GM23338 (cell line): ENCODE measurements around the gene RNF44. TPM values are rescaled to one million over a fixed set of nuclear protein-coding genes. Genes with fewer than 3 reads are reported as not detected.

ENCODE experiments used
- ATAC-seq: fragments of 200-7000 bp; cut with Tn5 transposase; 3 replicates; pipeline ENCODE4 v1.9.1; 2020
- DNase-seq: peaks from one replicate; pipeline ENCODE4 v3.0.0-alpha.2; 2015; ENCODE audit warnings: low spot score
- H2AFZ ChIP-seq: fragments of 200-600 bp; sonication (generic); 2 replicates; pipeline ENCODE4 v1.8.0; 2016; ENCODE audit warnings: antibody characterized with exemption, mild to moderate bottlenecking, moderate library complexity
- H3F3A ChIP-seq: fragments of 200-600 bp; sonication (generic); replicated peaks from 2 replicates; pipeline ENCODE4 v1.8.0; 2017; ENCODE audit warnings: antibody characterized with exemption, mixed run types, low read depth
- H3K27ac ChIP-seq: fragments of 200-600 bp; sonication (generic); 2 replicates; pipeline ENCODE4 v1.6.1; 2016; ENCODE audit warnings: low read depth
- H3K27me3 ChIP-seq: fragments of 200-600 bp; sonication (generic); 2 replicates; pipeline ENCODE4 v1.8.0; 2016; ENCODE audit warnings: mild to moderate bottlenecking, mixed run types, moderate library complexity; ENCODE audit not compliant: insufficient read depth
- H3K36me3 ChIP-seq: fragments of 200-600 bp; sonication (generic); 2 replicates; pipeline ENCODE4 v1.8.0; 2016; ENCODE audit warnings: mild to moderate bottlenecking; ENCODE audit not compliant: insufficient read depth
- H3K4me1 ChIP-seq: fragments of 200-600 bp; sonication (generic); 2 replicates; pipeline ENCODE4 v1.8.0; 2016; ENCODE audit warnings: mild to moderate bottlenecking, moderate library complexity; ENCODE audit not compliant: insufficient read depth
- H3K4me2 ChIP-seq: fragments of 200-600 bp; sonication (generic); 2 replicates; pipeline ENCODE4 v1.7.1; 2017; ENCODE audit warnings: mixed run types
- H3K4me3 ChIP-seq: fragments of 200-600 bp; sonication (generic); 2 replicates; pipeline ENCODE4 v1.6.1; 2016; ENCODE audit warnings: mixed run types
- H3K79me2 ChIP-seq: fragments of 200-600 bp; sonication (generic); replicated peaks from 2 replicates; pipeline ENCODE4 v1.8.0; 2017; ENCODE audit warnings: mild to moderate bottlenecking; ENCODE audit not compliant: insufficient read depth
- H3K9me2 ChIP-seq: fragments of 200-600 bp; sonication (generic); 2 replicates; pipeline ENCODE4 v1.8.0; 2017; ENCODE audit not compliant: insufficient read depth
- H4K20me1 ChIP-seq: fragments of 200-600 bp; sonication (generic); replicated peaks from 2 replicates; pipeline ENCODE4 v1.8.0; 2017; ENCODE audit warnings: mild to moderate bottlenecking; ENCODE audit not compliant: insufficient read depth
- H3K27ac Mint-ChIP-seq: 2 replicates; pipeline ENCODE4 v1.8.0; 2020; ENCODE audit warnings: inconsistent platforms, mild to moderate bottlenecking, moderate library complexity, mixed read lengths
- H3K27me3 Mint-ChIP-seq: 3 replicates; pipeline ENCODE4 v1.8.0; 2022; ENCODE audit warnings: low read depth, mild to moderate bottlenecking, moderate library complexity, mixed read lengths, inconsistent platforms; ENCODE audit not compliant: insufficient read depth, poor library complexity
- H3K36me3 Mint-ChIP-seq: 3 replicates; pipeline ENCODE4 v1.8.0; 2021; ENCODE audit warnings: low read depth, mild to moderate bottlenecking, inconsistent platforms, moderate library complexity, mixed read lengths
- H3K4me1 Mint-ChIP-seq: 3 replicates; pipeline ENCODE4 v1.8.0; 2020; ENCODE audit warnings: mild to moderate bottlenecking, inconsistent platforms, mixed read lengths
- H3K4me3 Mint-ChIP-seq: 3 replicates; pipeline ENCODE4 v1.8.0; 2021; ENCODE audit warnings: moderate library complexity, mild to moderate bottlenecking, inconsistent platforms, mixed read lengths
- H3K9me3 Mint-ChIP-seq: 3 replicates; pipeline ENCODE4 v1.8.0; 2020; ENCODE audit warnings: moderate library complexity, mild to moderate bottlenecking, inconsistent platforms, mixed read lengths
- ETS1 ChIP-seq: IDR thresholded peaks from 2 replicates; pipeline ENCODE4 v1.6.1; 2016; ENCODE audit warnings: antibody characterized with exemption
- EZH2 ChIP-seq: fragments of 200-600 bp; sonication (generic); IDR thresholded peaks from one replicate; pipeline ENCODE4 v1.8.0; 2017; ENCODE audit warnings: antibody characterized with exemption, mild to moderate bottlenecking, low read depth; ENCODE audit not compliant: unreplicated experiment
- EZH2phosphoT487 ChIP-seq: fragments of 200-600 bp; sonication (generic); IDR thresholded peaks from one replicate; pipeline ENCODE4 v1.8.1; 2018; ENCODE audit warnings: antibody characterized with exemption; ENCODE audit not compliant: unreplicated experiment
- NANOG ChIP-seq: IDR thresholded peaks from 2 replicates; pipeline ENCODE4 v1.6.1; 2016; ENCODE audit warnings: antibody characterized with exemption, borderline replicate concordance
- ZNF114 ChIP-seq: fragments of 250-450 bp; sonication (Bioruptor Pico); IDR thresholded peaks from 2 replicates; pipeline ENCODE4 v1.5.0; 2020; ENCODE audit warnings: mild to moderate bottlenecking, moderate library complexity
- ZNF462 ChIP-seq: fragments of 250-450 bp; sonication (Bioruptor Pico); IDR thresholded peaks from 2 replicates; pipeline ENCODE4 v1.5.0; 2020; ENCODE audit warnings: mild to moderate bottlenecking, moderate library complexity
- polyA plus RNA-seq: library from polyadenylated mRNA; unstranded; fragments of >200 nt; fragmentation: Nextera tagmentation; extraction: Ambion mirVana; gene quantifications from 2 replicates; pipeline ENCODE4 v1.2.1, GENCODE V29; 2016
- total RNA-seq: library from RNA; depleted of rRNA; stranded (reverse); fragments of >200 nt; shearing (Covaris generic); gene quantifications from 2 replicates; pipeline ENCODE4 v1.2.3, GENCODE V29; 2014
- TF ChIP-seq, protein P1 (sequence below), 2 experiments: fragments of 200-600 bp in 1 of 2; sonication (generic) in 1 of 2; conservative IDR thresholded peaks; 2 replicates each; pipeline versions ENCODE4 v1.5.1 to v1.6.1; 2016 to 2017; ENCODE audit warnings: antibody characterized with exemption in 2 of 2, low read depth in 2 of 2, mild to moderate bottlenecking in 2 of 2, moderate library complexity in 1 of 2

Gene RNF44
- total and polyA plus RNA-seq, 2 experiments from 2014 or later = 56.7 to 104 TPM

- TF ChIP-seq ETS1 (no peak), EZH2 (no peak), EZH2phosphoT487 (no peak), ZNF462 (CRISPR knock-in tag) (no peak)
Observed at GRCh38 chr5:176508603-176509002, 28.6 kb downstream of the RNF44 start (continued).

- Histone ChIP-seq H3K79me2 (no peaks in the 10 kb centered on the region), H3K4me3 (no peak overlapping the region), H3K27me3 (no peaks in the 10 kb centered on the region), H3K4me1 (no peaks in the 10 kb centered on the region), H2AFZ (no peak overlapping the region), H3K36me3 (peaks cover 11% of the 10 kb centered on the region), H3F3A (no peaks in the 10 kb centered on the region), H4K20me1 (0 out of 2 replicates have a peak, but pooled peaks cover 11% of the 10 kb centered on the region), H3K4me2 (no peak overlapping the region), H3K9me2 (no peaks in the 10 kb centered on the region), H3K27ac (no peak overlapping the region)
- peaks cover 4% of the 10 kb centered on the region for H3K27me3 Mint-ChIP-seq
- H3K27ac Mint-ChIP-seq = no peak overlapping the region
- H3K4me1 Mint-ChIP-seq = no peaks in the 10 kb centered on the region
- DNase-seq (no peak), ATAC-seq (no peak)
- peaks cover 51% of the 10 kb centered on the region for H3K36me3 Mint-ChIP-seq
- H3K9me3 Mint-ChIP-seq = no peaks in the 10 kb centered on the region
- no peak overlapping the region for H3K4me3 Mint-ChIP-seq
- TF ChIP-seq NANOG (no peak), ZNF114 (no peak), EZH2phosphoT487 (no peak)
- TF ChIP-seq, protein P1, sequence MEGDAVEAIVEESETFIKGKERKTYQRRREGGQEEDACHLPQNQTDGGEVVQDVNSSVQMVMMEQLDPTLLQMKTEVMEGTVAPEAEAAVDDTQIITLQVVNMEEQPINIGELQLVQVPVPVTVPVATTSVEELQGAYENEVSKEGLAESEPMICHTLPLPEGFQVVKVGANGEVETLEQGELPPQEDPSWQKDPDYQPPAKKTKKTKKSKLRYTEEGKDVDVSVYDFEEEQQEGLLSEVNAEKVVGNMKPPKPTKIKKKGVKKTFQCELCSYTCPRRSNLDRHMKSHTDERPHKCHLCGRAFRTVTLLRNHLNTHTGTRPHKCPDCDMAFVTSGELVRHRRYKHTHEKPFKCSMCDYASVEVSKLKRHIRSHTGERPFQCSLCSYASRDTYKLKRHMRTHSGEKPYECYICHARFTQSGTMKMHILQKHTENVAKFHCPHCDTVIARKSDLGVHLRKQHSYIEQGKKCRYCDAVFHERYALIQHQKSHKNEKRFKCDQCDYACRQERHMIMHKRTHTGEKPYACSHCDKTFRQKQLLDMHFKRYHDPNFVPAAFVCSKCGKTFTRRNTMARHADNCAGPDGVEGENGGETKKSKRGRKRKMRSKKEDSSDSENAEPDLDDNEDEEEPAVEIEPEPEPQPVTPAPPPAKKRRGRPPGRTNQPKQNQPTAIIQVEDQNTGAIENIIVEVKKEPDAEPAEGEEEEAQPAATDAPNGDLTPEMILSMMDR (conservative IDR thresholded peaks at IDR 0.05; ENCODE audit: low read depth in 2 of 2) = no peak
Observed at GRCh38 chr5:176507911-176508310, 29.3 kb downstream of the RNF44 start.
